ENCODE results near the gene CSAG1.
"Not testable (repeated sequence)": the region's sequence is repeated elsewhere in the genome, so short reads cannot be mapped to it uniquely, and the experiment has no call there.

CSAG1 gene, protein sequence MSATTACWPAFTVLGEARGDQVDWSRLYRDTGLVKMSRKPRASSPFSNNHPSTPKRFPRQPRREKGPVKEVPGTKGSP

DNA sequence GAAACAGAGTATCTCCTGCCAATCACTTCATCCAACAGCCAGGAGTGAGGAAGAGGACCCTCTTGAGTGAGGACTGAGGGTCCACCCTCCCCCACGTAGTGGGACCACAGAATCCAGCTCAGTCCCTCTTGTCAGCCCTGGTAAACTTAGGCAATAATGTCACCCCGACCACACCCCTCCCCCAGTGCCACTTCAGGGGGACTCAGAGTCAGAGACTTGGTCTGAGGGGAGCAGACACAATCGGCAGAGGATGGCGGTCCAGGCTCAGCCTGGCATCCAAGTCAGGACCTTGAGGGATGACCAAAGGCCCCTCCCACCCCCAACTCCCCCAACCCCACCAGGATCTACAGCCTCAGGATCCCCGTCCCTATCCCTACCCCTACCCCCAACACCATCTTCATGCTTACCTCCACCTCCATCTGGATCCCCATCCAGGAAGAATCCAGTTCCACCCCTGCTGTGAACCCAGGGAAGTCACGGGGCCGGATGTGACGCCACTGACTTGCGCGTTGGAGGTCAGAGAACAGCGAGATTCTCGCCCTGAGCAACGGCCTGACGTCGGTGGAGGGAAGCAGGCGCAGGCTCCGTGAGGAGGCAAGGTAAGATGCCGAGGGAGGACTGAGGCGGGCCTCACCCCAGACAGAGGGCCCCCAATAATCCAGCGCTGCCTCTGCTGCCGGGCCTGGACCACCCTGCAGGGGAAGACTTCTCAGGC is at the start of gene CSAG1, which contains the start of gene MAGEA12:
TSS of gene CSAG1 (minus strand) at position 461 of the 715 bp plus-strand sequence. CDS start 1,261 bp downstream, outside the sequence.
TSS of gene MAGEA12 (plus strand) at position 497 of the 715 bp plus-strand sequence. CDS start 2,405 bp downstream, outside the sequence.
- in situ Hi-C loops (cut with MboI; ENCODE audit: low sequenced_read_pairs): no loop called here

DNA sequence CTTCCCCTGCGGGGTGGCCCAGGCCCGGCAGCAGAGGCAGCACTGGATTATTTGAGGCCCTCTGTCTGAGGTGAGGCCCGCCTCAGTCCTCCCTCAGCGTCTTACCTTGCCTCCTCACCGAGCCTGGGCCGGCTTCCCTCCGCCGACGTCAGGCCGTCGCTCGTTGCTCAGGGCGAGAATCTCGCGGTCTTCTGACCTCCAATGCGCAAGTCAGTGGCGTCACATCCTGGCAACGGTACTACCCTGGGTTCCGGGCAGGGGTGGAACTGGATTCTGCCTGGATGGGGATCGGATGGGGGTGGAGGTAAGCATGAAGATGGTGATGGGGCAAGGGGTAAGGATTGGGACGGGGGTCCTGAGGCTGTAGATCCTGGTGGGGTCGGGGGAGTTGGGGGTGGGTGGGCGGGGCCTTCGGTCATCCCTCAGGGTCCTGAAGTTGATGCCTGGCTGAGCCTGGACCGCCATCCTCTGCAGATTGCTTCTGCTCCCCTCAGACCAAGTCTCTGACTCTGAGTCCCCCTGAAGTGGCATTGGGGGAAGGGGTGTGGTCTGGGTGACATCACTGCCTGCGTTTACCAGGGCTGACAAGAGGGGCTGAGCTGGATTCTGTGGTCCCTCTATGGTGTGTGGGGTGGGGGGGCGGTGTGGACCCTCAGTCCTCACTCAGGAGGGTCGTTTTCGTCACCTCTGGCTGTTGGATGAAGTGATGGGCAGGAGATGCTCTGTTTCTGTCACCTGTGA is 36.2 kb upstream of the CSAG1 start, which contains the start of gene MAGEA6:
TSS of gene MAGEA6 (minus strand) at position 141 of the 741 bp plus-strand sequence. CDS start 2,039 bp downstream, outside the sequence.
- in situ Hi-C loops (cut with MboI; ENCODE audit: low sequenced_read_pairs): not testable (repeated sequence)

DNA sequence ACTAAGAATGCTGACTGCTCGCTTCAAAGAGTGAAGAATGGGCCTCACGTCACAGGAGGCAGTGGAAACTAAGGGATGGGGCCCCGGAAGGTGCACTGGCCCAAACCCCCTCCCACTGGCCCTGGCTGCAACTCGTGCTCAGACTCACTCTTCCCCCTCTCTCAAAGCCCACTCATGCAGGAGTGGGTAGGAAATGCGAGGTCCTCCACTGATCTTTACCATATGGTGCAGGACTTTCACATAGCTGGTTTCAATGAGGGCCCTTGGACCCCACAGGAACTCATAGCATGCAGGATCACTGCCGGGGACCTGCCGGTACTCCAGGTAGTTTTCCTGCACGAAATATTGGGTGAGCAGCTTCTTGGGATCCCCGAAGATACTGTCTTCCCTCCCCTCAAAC is 33.0 kb upstream of the CSAG1 start:
- in situ Hi-C loops (cut with MboI; ENCODE audit: low sequenced_read_pairs): not testable (repeated sequence)

DNA sequence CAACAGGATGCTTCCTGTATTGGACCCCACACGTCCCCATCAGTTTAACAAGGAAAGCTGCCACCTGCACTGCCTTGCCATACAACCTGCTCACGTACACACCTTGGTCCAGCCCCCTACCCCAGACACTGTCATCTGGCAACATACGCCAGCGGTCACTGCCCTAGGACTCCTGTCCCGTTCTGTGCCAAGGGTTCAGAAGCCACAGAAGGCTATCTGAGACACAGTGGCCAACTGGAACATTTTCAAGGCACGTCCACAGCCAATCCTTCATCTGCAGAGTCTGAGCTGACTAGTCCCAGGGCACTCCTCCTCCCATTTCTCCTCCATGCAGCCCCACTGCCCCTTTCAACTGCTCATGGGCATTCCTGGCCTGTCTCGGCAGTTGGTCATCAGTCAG is 28.1 kb upstream of the CSAG1 start:
- in situ Hi-C loops (cut with MboI; ENCODE audit: low sequenced_read_pairs): not testable (repeated sequence)

DNA sequence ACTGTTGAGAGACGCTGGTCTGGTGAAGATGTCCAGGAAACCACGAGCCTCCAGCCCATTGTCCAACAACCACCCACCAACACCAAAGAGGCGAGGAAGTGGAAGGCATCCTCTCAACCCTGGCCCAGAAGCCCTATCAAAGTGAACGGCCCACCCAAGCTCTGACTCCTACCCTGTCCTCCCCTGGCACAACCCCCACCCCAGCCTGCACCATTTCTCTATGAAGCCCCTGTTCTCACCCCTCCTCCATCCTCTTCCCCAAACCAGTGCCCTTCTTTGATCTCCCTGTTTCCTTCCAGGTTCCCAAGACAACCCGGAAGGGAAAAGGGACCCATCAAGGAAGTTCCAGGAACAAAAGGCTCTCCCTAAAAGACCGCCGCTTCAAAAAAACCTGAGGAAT is 26.0 kb upstream of the CSAG1 start:
- in situ Hi-C loops (cut with MboI; ENCODE audit: low sequenced_read_pairs): not testable (repeated sequence)

DNA sequence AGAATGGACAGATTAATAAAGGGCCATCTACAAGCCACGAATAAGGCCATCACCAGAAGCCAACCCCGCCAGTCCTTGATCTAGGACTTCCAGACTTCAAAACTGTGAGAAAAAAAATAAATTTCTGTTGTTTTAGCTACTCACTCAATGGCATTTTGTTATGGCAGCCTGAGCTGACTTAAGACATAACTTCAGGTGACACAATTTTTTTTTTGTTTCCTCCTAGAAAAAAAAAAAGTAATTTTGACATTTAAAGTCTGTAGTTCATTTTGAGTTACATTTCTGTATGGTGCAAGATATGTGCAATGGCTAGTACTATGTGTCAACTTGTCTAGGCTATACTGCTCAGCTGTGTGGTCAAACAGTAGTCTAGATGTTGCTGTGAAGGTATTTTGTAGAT is 25.4 kb upstream of the CSAG1 start, which contains the start of gene CSAG3:
TSS of gene CSAG3 (plus strand) at position 301 of the 400 bp plus-strand sequence.
- in situ Hi-C loops (cut with MboI; ENCODE audit: low sequenced_read_pairs): not testable (repeated sequence)

DNA sequence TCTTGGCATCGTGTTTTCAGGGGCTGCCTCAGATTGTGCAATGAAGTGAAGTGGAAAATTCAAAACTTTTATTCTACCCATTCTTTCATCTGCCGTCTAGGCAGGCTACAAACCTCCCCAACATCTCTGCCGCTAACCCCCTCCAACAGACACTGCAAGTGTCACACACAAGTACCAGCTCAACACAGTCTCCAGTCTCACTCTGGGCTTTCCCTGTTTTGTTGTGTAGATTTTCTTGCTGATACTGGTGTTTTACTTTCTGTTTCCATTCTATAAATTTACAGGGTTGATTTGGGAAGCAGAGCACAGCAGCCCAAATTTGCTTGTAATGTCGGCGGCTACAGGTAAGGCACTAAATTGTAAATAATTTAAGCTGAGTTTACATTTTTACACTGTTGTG is 21.4 kb upstream of the CSAG1 start:
- in situ Hi-C loops (cut with MboI; ENCODE audit: low sequenced_read_pairs): not testable (repeated sequence)

DNA sequence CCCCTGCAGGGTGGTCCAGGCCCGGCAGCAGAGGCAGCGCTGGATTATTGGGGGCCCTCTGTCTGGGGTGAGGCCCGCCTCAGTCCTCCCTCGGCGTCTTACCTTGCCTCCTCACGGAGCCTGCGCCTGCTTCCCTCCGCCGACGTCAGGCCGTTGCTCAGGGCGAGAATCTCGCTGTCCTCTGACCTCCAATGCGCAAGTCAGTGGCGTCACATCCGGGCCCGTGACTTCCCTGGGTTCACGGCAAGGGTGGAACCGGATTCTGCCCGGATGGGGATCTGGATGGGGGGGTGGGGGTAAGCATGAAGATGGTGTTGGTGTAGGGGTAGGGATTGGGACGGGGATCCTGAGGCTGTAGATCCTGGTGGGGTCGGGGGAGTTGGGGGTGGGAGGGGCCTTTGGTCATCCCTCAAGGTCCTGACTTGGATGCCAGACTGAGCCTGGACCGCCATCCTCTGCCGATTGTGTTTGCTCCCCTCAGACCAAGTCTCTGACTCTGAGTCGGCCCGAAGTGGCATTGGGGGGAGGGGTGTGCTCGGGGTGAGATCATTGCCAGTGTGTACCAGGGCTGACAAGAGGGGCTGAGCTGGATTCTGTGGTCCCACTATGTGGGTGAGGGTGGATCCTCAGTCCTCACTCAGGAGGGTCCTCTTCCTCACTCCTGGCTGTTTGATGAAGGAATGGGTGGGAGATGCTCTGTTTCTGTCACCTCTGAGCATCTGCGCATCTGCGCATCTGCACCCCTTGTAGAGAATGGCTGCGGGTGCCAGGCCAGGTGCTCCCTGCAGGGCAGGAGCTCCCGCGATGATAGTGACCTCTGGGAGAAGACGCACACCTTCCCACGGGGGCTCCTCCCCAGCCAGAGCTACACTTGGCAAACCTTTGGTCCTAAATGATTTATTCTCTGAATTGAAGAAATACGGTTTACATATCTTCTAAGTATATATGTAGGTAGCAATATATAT is 20.4 kb upstream of the CSAG1 start, which contains the start of gene MAGEA2:
TSS of gene MAGEA2 (minus strand) at position 157 of the 965 bp plus-strand sequence. CDS start 2,479 bp downstream, outside the sequence.
- in situ Hi-C loops (cut with MboI; ENCODE audit: low sequenced_read_pairs): not testable (repeated sequence)

DNA sequence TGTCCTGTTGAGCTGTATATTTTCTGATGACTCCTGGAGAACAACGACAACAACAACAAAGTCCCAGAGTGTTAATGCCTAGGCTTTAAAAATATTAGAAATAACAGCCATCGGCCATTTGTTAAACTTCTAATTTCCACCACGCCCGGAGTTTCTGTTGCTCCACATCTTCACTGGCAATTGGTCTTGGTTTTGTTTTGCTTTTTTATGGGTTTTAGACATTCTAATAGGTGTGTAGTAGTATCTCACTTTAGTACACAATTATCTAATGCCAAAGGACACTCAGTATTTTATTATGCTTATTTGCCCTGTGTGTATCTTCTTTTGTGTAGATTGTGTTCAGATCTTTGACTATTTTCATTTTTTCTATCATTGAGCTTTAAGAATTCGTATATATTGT is 5.0 kb upstream of the CSAG1 start:
- in situ Hi-C loops (cut with MboI; ENCODE audit: low sequenced_read_pairs): no loop called here

DNA sequence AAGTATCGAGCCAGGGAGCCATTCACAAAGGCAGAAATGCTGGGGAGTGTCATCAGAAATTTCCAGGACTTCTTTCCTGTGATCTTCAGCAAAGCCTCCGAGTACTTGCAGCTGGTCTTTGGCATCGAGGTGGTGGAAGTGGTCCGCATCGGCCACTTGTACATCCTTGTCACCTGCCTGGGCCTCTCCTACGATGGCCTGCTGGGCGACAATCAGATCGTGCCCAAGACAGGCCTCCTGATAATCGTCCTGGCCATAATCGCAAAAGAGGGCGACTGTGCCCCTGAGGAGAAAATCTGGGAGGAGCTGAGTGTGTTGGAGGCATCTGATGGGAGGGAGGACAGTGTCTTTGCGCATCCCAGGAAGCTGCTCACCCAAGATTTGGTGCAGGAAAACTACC is 3.0 kb upstream of the CSAG1 start:
- in situ Hi-C loops (cut with MboI; ENCODE audit: low sequenced_read_pairs): not testable (repeated sequence)

DNA sequence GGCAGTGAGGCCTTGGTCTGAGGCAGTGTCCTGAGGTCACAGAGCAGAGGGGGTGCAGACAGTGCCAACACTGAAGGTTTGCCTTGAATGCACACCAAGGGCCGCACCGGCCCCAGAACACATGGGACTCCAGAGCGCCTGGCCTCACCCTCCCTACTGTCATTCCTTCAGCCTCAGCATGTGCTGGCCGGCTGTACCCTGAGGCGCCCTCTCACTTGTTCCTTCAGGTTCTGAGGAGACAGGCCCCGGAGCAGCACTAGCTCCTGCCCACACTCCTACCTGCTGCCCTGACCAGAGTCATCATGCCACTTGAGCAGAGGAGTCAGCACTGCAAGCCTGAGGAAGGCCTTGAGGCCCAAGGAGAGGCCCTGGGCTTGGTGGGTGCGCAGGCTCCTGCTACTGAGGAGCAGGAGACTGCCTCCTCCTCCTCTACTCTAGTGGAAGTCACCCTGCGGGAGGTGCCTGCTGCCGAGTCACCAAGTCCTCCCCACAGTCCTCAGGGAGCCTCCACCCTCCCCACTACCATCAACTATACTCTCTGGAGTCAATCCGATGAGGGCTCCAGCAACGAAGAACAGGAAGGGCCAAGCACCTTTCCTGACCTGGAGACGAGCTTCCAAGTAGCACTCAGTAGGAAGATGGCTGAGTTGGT is 2.5 kb upstream of the CSAG1 start:
- in situ Hi-C loops (cut with MboI; ENCODE audit: low sequenced_read_pairs): no loop called here

DNA sequence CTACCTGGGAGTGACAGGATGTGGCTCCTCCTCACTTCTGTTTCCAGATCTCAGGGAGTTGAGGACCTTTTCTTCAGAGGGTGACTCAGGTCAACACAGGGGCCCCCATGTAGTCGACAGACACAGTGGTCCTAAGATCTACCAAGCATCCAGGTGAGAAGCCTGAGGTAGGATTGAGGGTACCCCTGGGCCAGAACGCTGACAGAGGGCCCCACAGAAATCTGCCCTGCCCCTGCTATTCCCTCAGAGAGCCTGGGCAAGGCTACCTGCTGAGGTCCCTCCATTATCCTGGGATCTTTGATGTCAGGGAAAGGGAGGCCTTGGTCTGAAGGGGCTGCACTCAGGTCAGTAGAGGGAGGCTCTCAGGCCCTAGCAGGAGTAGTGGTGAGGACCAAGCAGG is 1.6 kb upstream of the CSAG1 start:
- in situ Hi-C loops (cut with MboI; ENCODE audit: low sequenced_read_pairs): no loop called here

DNA sequence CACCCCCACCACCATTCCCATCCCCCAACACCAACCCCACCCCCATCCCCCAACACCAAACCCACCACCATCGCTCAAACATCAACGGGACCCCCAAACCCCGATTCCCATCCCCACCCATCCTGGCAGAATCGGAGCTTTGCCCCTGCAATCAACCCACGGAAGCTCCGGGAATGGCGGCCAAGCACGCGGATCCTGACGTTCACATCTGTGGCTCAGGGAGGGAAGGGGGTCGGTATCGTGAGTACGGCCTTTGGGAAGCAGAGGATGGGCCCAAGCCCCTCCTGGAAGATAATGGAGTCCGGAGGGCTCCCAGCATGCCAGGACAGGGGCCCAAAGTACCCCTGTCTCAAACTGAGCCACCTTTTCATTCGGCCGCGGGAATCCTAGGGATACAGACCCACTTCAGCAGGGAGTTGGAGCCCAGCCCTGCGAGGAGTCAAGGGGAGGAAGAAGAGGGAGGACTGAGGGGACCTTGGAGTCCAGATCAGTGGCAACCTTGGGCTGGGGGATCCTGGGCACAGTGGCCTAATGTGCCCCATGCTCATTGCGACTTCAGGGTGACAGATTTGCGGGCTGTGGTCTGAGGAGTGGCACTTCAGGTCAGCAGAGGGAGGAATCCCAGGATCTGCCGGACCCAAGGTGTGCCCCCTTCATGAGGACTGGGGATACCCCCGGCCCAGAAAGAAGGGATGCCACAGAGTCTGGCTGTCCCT is 780 bp upstream of the CSAG1 start:
- in situ Hi-C loops (cut with MboI; ENCODE audit: low sequenced_read_pairs): not testable (repeated sequence)

DNA sequence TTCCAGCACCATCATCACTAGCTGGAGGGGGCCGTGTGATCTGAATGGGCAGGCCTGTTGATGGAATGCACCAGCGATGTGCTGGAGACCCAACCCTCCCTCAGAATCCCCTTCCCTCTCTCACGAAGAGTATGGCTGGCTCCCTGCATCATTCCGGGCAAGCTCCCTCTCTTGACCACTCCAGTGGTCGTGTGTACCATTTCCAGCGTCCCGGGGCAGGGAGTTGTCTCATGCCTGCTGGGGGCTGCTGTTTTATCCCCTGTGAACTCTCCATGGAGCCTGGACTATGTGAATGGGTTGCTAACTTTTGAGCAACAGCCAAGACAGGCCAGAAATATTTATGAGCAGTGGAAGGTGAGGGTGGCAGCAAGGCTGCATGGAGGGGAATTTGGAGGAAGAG is 8.1 kb downstream of the CSAG1 start:
- in situ Hi-C loops (cut with MboI; ENCODE audit: low sequenced_read_pairs): no loop called here

DNA sequence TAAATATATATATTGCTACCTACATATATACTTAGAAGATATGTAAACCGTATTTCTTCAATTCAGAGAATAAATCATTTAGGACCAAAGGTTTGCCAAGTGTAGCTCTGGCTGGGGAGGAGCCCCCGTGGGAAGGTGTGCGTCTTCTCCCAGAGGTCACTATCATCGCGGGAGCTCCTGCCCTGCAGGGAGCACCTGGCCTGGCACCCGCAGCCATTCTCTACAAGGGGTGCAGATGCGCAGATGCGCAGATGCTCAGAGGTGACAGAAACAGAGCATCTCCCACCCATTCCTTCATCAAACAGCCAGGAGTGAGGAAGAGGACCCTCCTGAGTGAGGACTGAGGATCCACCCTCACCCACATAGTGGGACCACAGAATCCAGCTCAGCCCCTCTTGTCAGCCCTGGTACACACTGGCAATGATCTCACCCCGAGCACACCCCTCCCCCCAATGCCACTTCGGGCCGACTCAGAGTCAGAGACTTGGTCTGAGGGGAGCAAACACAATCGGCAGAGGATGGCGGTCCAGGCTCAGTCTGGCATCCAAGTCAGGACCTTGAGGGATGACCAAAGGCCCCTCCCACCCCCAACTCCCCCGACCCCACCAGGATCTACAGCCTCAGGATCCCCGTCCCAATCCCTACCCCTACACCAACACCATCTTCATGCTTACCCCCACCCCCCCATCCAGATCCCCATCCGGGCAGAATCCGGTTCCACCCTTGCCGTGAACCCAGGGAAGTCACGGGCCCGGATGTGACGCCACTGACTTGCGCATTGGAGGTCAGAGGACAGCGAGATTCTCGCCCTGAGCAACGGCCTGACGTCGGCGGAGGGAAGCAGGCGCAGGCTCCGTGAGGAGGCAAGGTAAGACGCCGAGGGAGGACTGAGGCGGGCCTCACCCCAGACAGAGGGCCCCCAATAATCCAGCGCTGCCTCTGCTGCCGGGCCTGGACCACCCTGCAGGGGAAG is 19.4 kb downstream of the CSAG1 start, which contains the start of gene MAGEA2B:
TSS of gene MAGEA2B (plus strand) at position 814 of the 973 bp plus-strand sequence. CDS start 2,479 bp downstream, outside the sequence.
- in situ Hi-C loops (cut with MboI; ENCODE audit: low sequenced_read_pairs): not testable (repeated sequence)

DNA sequence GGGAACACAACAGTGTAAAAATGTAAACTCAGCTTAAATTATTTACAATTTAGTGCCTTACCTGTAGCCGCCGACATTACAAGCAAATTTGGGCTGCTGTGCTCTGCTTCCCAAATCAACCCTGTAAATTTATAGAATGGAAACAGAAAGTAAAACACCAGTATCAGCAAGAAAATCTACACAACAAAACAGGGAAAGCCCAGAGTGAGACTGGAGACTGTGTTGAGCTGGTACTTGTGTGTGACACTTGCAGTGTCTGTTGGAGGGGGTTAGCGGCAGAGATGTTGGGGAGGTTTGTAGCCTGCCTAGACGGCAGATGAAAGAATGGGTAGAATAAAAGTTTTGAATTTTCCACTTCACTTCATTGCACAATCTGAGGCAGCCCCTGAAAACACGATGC is 20.3 kb downstream of the CSAG1 start:
- in situ Hi-C loops (cut with MboI; ENCODE audit: low sequenced_read_pairs): not testable (repeated sequence)

DNA sequence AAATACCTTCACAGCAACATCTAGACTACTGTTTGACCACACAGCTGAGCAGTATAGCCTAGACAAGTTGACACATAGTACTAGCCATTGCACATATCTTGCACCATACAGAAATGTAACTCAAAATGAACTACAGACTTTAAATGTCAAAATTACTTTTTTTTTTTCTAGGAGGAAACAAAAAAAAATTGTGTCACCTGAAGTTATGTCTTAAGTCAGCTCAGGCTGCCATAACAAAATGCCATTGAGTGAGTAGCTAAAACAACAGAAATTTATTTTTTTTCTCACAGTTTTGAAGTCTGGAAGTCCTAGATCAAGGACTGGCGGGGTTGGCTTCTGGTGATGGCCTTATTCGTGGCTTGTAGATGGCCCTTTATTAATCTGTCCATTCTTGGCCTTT is 24.3 kb downstream of the CSAG1 start, which contains the start of gene CSAG2:
TSS of gene CSAG2 (minus strand) at position 101 of the 400 bp plus-strand sequence. CDS start 161 bp downstream, outside the sequence.
- in situ Hi-C loops (cut with MboI; ENCODE audit: low sequenced_read_pairs): not testable (repeated sequence)

DNA sequence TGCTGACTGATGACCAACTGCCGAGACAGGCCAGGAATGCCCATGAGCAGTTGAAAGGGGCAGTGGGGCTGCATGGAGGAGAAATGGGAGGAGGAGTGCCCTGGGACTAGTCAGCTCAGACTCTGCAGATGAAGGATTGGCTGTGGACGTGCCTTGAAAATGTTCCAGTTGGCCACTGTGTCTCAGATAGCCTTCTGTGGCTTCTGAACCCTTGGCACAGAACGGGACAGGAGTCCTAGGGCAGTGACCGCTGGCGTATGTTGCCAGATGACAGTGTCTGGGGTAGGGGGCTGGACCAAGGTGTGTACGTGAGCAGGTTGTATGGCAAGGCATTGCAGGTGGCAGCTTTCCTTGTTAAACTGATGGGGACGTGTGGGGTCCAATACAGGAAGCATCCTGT is 27.0 kb downstream of the CSAG1 start:
- in situ Hi-C loops (cut with MboI; ENCODE audit: low sequenced_read_pairs): not testable (repeated sequence)

Data from hTERT RPE-1 (cell line).